MM.1S (cell line): ENCODE results near the gene TNIK.

Experiments
- DNase-seq: peaks from one replicate; pipeline ENCODE4 v3.0.0-alpha.2; 2015
- H2AFZ ChIP-seq: fragments of 300-600 bp; sonication (generic); 2 replicates; pipeline ENCODE4 v1.6.0; 2016; ENCODE audit warnings: antibody characterized with exemption, low read length
- H3F3A ChIP-seq: fragments of 300-600 bp; sonication (generic); 2 replicates; pipeline ENCODE4 v1.6.1; 2016; ENCODE audit warnings: mild to moderate bottlenecking, antibody characterized with exemption, low read length, moderate library complexity, mixed read lengths; ENCODE audit not compliant: insufficient read depth
- H3K27ac ChIP-seq: fragments of 300-600 bp; sonication (generic); 2 replicates; pipeline ENCODE4 v1.5.1; 2016; ENCODE audit warnings: mild to moderate bottlenecking, low read length
- H3K27me3 ChIP-seq: fragments of 300-600 bp; sonication (generic); replicated peaks from 2 replicates; pipeline ENCODE4 v1.6.0; 2016; ENCODE audit warnings: low read length; ENCODE audit not compliant: insufficient read depth
- H3K36me3 ChIP-seq: fragments of 300-600 bp; sonication (generic); replicated peaks from 2 replicates; pipeline ENCODE4 v1.6.1; 2016; ENCODE audit warnings: mild to moderate bottlenecking, low read length, mixed read lengths; ENCODE audit not compliant: insufficient read depth
- H3K4me1 ChIP-seq: fragments of 300-600 bp; sonication (generic); 2 replicates; pipeline ENCODE4 v1.6.1; 2016; ENCODE audit warnings: low read length, mixed read lengths
- H3K4me2 ChIP-seq: fragments of 300-600 bp; sonication (generic); 2 replicates; pipeline ENCODE4 v1.6.0; 2016; ENCODE audit warnings: low read depth, low read length
- H3K4me3 ChIP-seq: fragments of 300-600 bp; sonication (generic); 2 replicates; pipeline ENCODE4 v1.5.1; 2016; ENCODE audit warnings: low read length, mixed read lengths
- H3K79me2 ChIP-seq: fragments of 300-600 bp; sonication (generic); 2 replicates; pipeline ENCODE4 v1.6.1; 2016; ENCODE audit warnings: mixed run types, low read length, mixed read lengths
- H3K9ac ChIP-seq: fragments of 300-600 bp; sonication (generic); 2 replicates; pipeline ENCODE4 v1.6.1; 2016; ENCODE audit warnings: low read length, mixed read lengths
- H3K9me2 ChIP-seq: fragments of 300-600 bp; sonication (generic); replicated peaks from 2 replicates; pipeline ENCODE4 v1.6.1; 2016; ENCODE audit warnings: mild to moderate bottlenecking, low read length, mixed read lengths; ENCODE audit not compliant: insufficient read depth
- H3K9me3 ChIP-seq: fragments of 300-600 bp; sonication (generic); replicated peaks from 2 replicates; pipeline ENCODE4 v1.6.1; 2016; ENCODE audit warnings: mild to moderate bottlenecking, low read length, mixed read lengths; ENCODE audit not compliant: insufficient read depth
- H4K20me1 ChIP-seq: fragments of 300-600 bp; sonication (generic); 2 replicates; pipeline ENCODE4 v1.6.1; 2016; ENCODE audit warnings: mild to moderate bottlenecking, low read length, moderate library complexity, mixed read lengths; ENCODE audit not compliant: insufficient read depth
- EZH2 ChIP-seq: fragments of 300-600 bp; sonication (generic); optimal IDR thresholded peaks from 2 replicates; pipeline ENCODE3; 2017; ENCODE audit warnings: low read depth, mild to moderate bottlenecking, antibody characterized with exemption, low read length, mixed read lengths
- EZH2phosphoT487 ChIP-seq: fragments of 300-600 bp; sonication (generic); IDR thresholded peaks from 2 replicates; pipeline ENCODE4 v1.6.1; 2018; ENCODE audit warnings: antibody characterized with exemption, low read length
- TF ChIP-seq, protein P1 (sequence below): fragments of 300-600 bp; sonication (generic); IDR thresholded peaks from 2 replicates; pipeline ENCODE4 v1.5.1; 2016; ENCODE audit warnings: antibody characterized with exemption, low read length, mixed read lengths

TNIK gene

DNA sequence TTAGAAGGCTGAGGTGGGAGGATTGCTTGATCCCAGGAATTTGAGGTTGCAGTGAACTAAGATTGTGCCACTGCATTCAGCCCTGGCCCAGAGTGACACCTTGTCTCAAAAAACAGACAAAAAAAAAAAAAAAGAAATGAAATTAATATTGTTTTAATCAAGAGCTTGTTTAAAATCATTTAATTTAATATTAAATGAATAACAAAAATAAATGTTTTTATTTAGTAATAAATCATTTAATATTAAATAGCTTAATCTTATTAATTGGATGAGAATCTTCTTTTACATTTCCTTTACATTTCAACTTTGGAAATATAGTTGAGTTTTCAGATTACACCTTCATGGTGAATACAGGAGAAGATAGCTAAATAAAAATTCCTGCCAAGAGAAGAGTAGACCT lies 29.7 kb downstream of the TNIK start:
- H3K9me3 ChIP-seq, result no peaks in the 10 kb centered on the region
- H3K79me2 ChIP-seq, result no peaks in the 10 kb centered on the region
- H3K36me3 ChIP-seq, result no peaks in the 10 kb centered on the region
- no peak overlapping the region for H3K4me2 ChIP-seq
- no peaks in the 10 kb centered on the region for H3F3A ChIP-seq
- H3K4me1 ChIP-seq, result no peaks in the 10 kb centered on the region
- DNase-seq, result no peak
- no peak overlapping the region for H3K9ac ChIP-seq
- no peaks in the 10 kb centered on the region for H3K9me2 ChIP-seq
- no peaks in the 10 kb centered on the region for H4K20me1 ChIP-seq
- H3K27me3 ChIP-seq, result no peaks in the 10 kb centered on the region
- no peak overlapping the region for H3K27ac ChIP-seq
- TF ChIP-seq EZH2 (no peak), EZH2phosphoT487 (no peak)
- TF ChIP-seq, protein P1, sequence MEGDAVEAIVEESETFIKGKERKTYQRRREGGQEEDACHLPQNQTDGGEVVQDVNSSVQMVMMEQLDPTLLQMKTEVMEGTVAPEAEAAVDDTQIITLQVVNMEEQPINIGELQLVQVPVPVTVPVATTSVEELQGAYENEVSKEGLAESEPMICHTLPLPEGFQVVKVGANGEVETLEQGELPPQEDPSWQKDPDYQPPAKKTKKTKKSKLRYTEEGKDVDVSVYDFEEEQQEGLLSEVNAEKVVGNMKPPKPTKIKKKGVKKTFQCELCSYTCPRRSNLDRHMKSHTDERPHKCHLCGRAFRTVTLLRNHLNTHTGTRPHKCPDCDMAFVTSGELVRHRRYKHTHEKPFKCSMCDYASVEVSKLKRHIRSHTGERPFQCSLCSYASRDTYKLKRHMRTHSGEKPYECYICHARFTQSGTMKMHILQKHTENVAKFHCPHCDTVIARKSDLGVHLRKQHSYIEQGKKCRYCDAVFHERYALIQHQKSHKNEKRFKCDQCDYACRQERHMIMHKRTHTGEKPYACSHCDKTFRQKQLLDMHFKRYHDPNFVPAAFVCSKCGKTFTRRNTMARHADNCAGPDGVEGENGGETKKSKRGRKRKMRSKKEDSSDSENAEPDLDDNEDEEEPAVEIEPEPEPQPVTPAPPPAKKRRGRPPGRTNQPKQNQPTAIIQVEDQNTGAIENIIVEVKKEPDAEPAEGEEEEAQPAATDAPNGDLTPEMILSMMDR, result no peak
- H2AFZ ChIP-seq, result no peak overlapping the region
- no peak overlapping the region for H3K4me3 ChIP-seq

- Histone ChIP-seq H4K20me1 (no peaks in the 10 kb centered on the region), H3K4me2 (no peak overlapping the region), H3K27me3 (no peaks in the 10 kb centered on the region), H3K4me1 (no peaks in the 10 kb centered on the region), H3K9me3 (no peaks in the 10 kb centered on the region), H3K36me3 (no peaks in the 10 kb centered on the region), H2AFZ (no peak overlapping the region), H3K4me3 (no peak overlapping the region), H3K9me2 (no peaks in the 10 kb centered on the region), H3K27ac (no peak overlapping the region), H3K79me2 (no peaks in the 10 kb centered on the region), H3F3A (no peaks in the 10 kb centered on the region), H3K9ac (no peak overlapping the region)
- TF ChIP-seq EZH2phosphoT487 (no peak), EZH2 (no peak)
- TF ChIP-seq, protein P1, result no peak
- no peak for DNase-seq
These were observed 30.6 kb downstream of the TNIK start for GRCh38 chr3:171429635-171430034.

DNA sequence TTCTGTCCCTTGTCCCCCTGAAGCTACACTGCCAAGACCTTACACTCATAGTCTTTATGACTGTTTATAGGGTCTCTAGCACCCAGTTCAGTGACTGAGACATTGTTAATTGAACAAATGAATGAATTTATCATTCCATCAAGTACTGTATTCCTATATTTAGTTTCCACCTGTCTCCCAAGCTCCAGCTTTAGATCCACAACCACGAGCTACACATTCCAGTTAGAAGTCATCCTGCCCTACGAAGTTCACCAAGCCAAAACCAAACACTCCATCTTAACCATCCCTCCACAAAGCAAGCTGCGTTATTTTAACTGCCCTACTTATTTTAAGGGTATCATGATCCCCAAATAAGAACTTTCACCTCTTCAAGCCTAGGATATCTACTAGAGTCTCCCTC lies 31.3 kb downstream of the TNIK start:
- Histone ChIP-seq H3K4me1 (no peaks in the 10 kb centered on the region), H3K4me3 (no peak overlapping the region), H3K79me2 (no peaks in the 10 kb centered on the region), H3K9ac (no peak overlapping the region), H3K27me3 (no peaks in the 10 kb centered on the region), H3K4me2 (no peak overlapping the region), H3K27ac (no peak overlapping the region), H3F3A (no peaks in the 10 kb centered on the region), H2AFZ (no peak overlapping the region), H3K9me2 (no peaks in the 10 kb centered on the region), H3K36me3 (no peaks in the 10 kb centered on the region), H4K20me1 (no peaks in the 10 kb centered on the region), H3K9me3 (no peaks in the 10 kb centered on the region)
- DNase-seq, result no peak
- no peak for TF ChIP-seq EZH2
- TF ChIP-seq EZH2phosphoT487, result no peak
- TF ChIP-seq, protein P1, result no peak
